WTC11 (cell line): ENCODE data around the gene TRIM42.

Experiments used
- AFF4 ChIP-seq: sonication (generic); formaldehyde crosslinking; IDR thresholded peaks from 2 replicates; pipeline ENCODE4 v1.8.1; 2023; ENCODE audit warnings: mild to moderate bottlenecking, missing genetic modification reagents, borderline replicate concordance
- ATF1 ChIP-seq: sonication (generic); formaldehyde crosslinking; IDR thresholded peaks from 2 replicates; pipeline ENCODE4 v1.8.1; 2023; ENCODE audit warnings: mild to moderate bottlenecking, moderate library complexity, missing genetic modification reagents
- CTCF ChIP-seq: fragments of 200-600 bp; IDR thresholded peaks from 2 replicates; pipeline ENCODE4 v1.8.0; 2022; ENCODE audit warnings: antibody characterized with exemption
- ELF4 ChIP-seq: sonication (generic); formaldehyde crosslinking; IDR thresholded peaks from 2 replicates; pipeline ENCODE4 v1.8.1; 2022; ENCODE audit warnings: low read depth, mild to moderate bottlenecking, moderate library complexity, missing genetic modification reagents
- JUN ChIP-seq: sonication (generic); formaldehyde crosslinking; IDR thresholded peaks from 2 replicates; pipeline ENCODE4 v1.8.0; 2023; ENCODE audit warnings: mild to moderate bottlenecking, missing genetic modification reagents
- OVOL2 ChIP-seq: fragments of 250-450 bp; sonication (Bioruptor Pico); IDR thresholded peaks from 2 replicates; pipeline ENCODE4 v1.9.0; 2021; ENCODE audit warnings: mild to moderate bottlenecking, borderline replicate concordance
- TEAD4 ChIP-seq: sonication (generic); formaldehyde crosslinking; IDR thresholded peaks from 2 replicates; pipeline ENCODE4 v1.8.0; 2022; ENCODE audit warnings: mild to moderate bottlenecking, missing genetic modification reagents

GRCh38 chr3:140628606-140629005 is 49.3 kb upstream of the TRIM42 start:
- TF ChIP-seq CTCF: no peak
- TF ChIP-seq OVOL2 (CRISPR knock-in tag): no peak
- TF ChIP-seq ATF1 (CRISPR knock-in tag): no peak
- TF ChIP-seq AFF4 (CRISPR knock-in tag): no peak
- no peak for TF ChIP-seq ELF4 (CRISPR knock-in tag)
- no peak for TF ChIP-seq TEAD4 (CRISPR knock-in tag)
- no peak for TF ChIP-seq JUN (CRISPR knock-in tag)
